H9 (cell line): ENCODE measurements around the gene HMGCS1. TPM values are rescaled to one million over a fixed set of nuclear protein-coding genes. Genes with fewer than 3 reads are reported as not detected.

Experiments used
- DNase-seq: peaks from one replicate; pipeline ENCODE4 v3.0.0-alpha.2; 2017
- H2AFZ ChIP-seq: one replicate; pipeline ENCODE4 v1.6.1; 2013; ENCODE audit warnings: mild to moderate bottlenecking, low read length, control low read depth, moderate library complexity
- H2AK5ac ChIP-seq: 2 replicates; pipeline ENCODE4 v1.6.1; 2013; ENCODE audit warnings: low read length, control low read depth, mixed read lengths; ENCODE audit not compliant: insufficient read length
- H2BK120ac ChIP-seq: one replicate; pipeline ENCODE4 v1.6.1; 2013; ENCODE audit warnings: low read depth, mild to moderate bottlenecking, low read length, control low read depth, inconsistent platforms; ENCODE audit not compliant: poor library complexity, severe bottlenecking
- H2BK12ac ChIP-seq: 2 replicates; pipeline ENCODE4 v1.6.1; 2013; ENCODE audit warnings: low read length, control low read depth, mixed read lengths, low read depth; ENCODE audit not compliant: insufficient read length
- H2BK15ac ChIP-seq: 2 replicates; pipeline ENCODE4 v1.6.1; 2013; ENCODE audit warnings: low read depth, low read length, control low read depth
- H2BK20ac ChIP-seq: one replicate; pipeline ENCODE4 v1.6.1; 2013; ENCODE audit warnings: low read depth, mild to moderate bottlenecking, low read length, control low read depth, inconsistent platforms; ENCODE audit not compliant: poor library complexity, severe bottlenecking
- H2BK5ac ChIP-seq: 2 replicates; pipeline ENCODE4 v1.6.1; 2013; ENCODE audit warnings: low read length, control low read depth, mixed read lengths; ENCODE audit not compliant: insufficient read length
- H3K14ac ChIP-seq: 2 replicates; pipeline ENCODE4 v1.6.1; 2013; ENCODE audit warnings: low read length, control low read depth; ENCODE audit not compliant: insufficient read depth
- H3K18ac ChIP-seq: 2 replicates; pipeline ENCODE4 v1.6.1; 2013; ENCODE audit warnings: low read depth, mild to moderate bottlenecking, mixed read lengths, low read length, control low read depth; ENCODE audit not compliant: insufficient read length
- H3K23ac ChIP-seq: 2 replicates; pipeline ENCODE4 v1.6.1; 2013; ENCODE audit warnings: low read length, control low read depth, mixed read lengths, low read depth; ENCODE audit not compliant: insufficient read length
- H3K23me2 ChIP-seq: 2 replicates; pipeline ENCODE4 v1.6.1; 2013; ENCODE audit warnings: low read depth, mild to moderate bottlenecking, mixed read lengths, low read length, control low read depth; ENCODE audit not compliant: insufficient read length, poor library complexity, severe bottlenecking
- H3K27ac ChIP-seq: 2 replicates; pipeline ENCODE4 v1.5.1; 2013; ENCODE audit warnings: low read length, control low read depth, mixed read lengths, low read depth; ENCODE audit not compliant: insufficient read length
- H3K27me3 ChIP-seq: 2 replicates; pipeline ENCODE4 v1.6.1; 2013; ENCODE audit warnings: low read length, control low read depth, inconsistent platforms; ENCODE audit not compliant: insufficient read depth
- H3K4ac ChIP-seq: 2 replicates; pipeline ENCODE4 v1.6.1; 2013; ENCODE audit warnings: low read depth, mild to moderate bottlenecking, control low read depth, inconsistent platforms, low read length, moderate library complexity
- H3K4me1 ChIP-seq: 2 replicates; pipeline ENCODE4 v1.6.1; 2013; ENCODE audit warnings: low read length, control low read depth, inconsistent platforms; ENCODE audit not compliant: insufficient read depth
- H3K4me2 ChIP-seq: 2 replicates; pipeline ENCODE4 v1.6.1; 2013; ENCODE audit warnings: low read length, control low read depth, mixed read lengths; ENCODE audit not compliant: insufficient read length, insufficient read depth
- H3K56ac ChIP-seq: 2 replicates; pipeline ENCODE4 v1.6.1; 2013; ENCODE audit warnings: low read depth, mild to moderate bottlenecking, mixed read lengths, low read length, control low read depth; ENCODE audit not compliant: insufficient read length
- H3K79me1 ChIP-seq: 2 replicates; pipeline ENCODE4 v1.6.1; 2013; ENCODE audit warnings: low read depth, mild to moderate bottlenecking, moderate library complexity, low read length, control low read depth, inconsistent platforms; ENCODE audit not compliant: insufficient read depth, poor library complexity, severe bottlenecking
- H3K79me2 ChIP-seq: 2 replicates; pipeline ENCODE4 v1.6.1; 2013; ENCODE audit warnings: low read length, control low read depth, inconsistent platforms; ENCODE audit not compliant: insufficient read depth
- H3K9ac ChIP-seq: 2 replicates; pipeline ENCODE4 v1.6.1; 2013; ENCODE audit warnings: low read length, control low read depth, mixed read lengths; ENCODE audit not compliant: insufficient read length; ENCODE audit errors: extremely low read depth
- H3K9me3 ChIP-seq: one replicate; pipeline ENCODE4 v1.6.1; 2013; ENCODE audit warnings: low read depth, low read length, inconsistent platforms; ENCODE audit not compliant: control insufficient read depth
- H3T11ph ChIP-seq: one replicate; pipeline ENCODE4 v1.6.1; 2013; ENCODE audit warnings: mild to moderate bottlenecking, low read length, control low read depth, inconsistent platforms
- H4K20me1 ChIP-seq: one replicate; pipeline ENCODE4 v1.6.1; 2013; ENCODE audit not compliant: control insufficient read depth, insufficient read length, insufficient read depth
- H4K5ac ChIP-seq: 2 replicates; pipeline ENCODE4 v1.6.1; 2013; ENCODE audit warnings: low read depth, mild to moderate bottlenecking, mixed read lengths, low read length, control low read depth; ENCODE audit not compliant: insufficient read length
- H4K8ac ChIP-seq: replicated peaks from 2 replicates; pipeline ENCODE4 v1.6.1; 2013; ENCODE audit warnings: low read length, control low read depth, mixed read lengths, low read depth; ENCODE audit not compliant: insufficient read length
- H4K91ac ChIP-seq: 2 replicates; pipeline ENCODE4 v1.6.1; 2013; ENCODE audit warnings: low read depth, mild to moderate bottlenecking, moderate library complexity, mixed read lengths, low read length, control low read depth; ENCODE audit not compliant: insufficient read length
- H3K27ac Mint-ChIP-seq, 3 experiments: 2 replicates in 2 of 3; 3 replicates in 1 of 3; pipeline ENCODE4 v1.8.0; 2020 to 2021; ENCODE audit warnings: mixed read lengths in 3 of 3, mild to moderate bottlenecking in 1 of 3, moderate library complexity in 1 of 3
- H3K27me3 Mint-ChIP-seq: 2 replicates; pipeline ENCODE4 v1.8.0; 2021; ENCODE audit warnings: low read depth, mild to moderate bottlenecking, moderate library complexity, mixed read lengths
- H3K36me3 Mint-ChIP-seq, 3 experiments: 2 replicates in 2 of 3; 3 replicates in 1 of 3; pipeline ENCODE4 v1.8.0; 2020 to 2021; ENCODE audit warnings: low read depth in 3 of 3, mixed read lengths in 3 of 3; ENCODE audit not compliant: insufficient read depth in 1 of 3
- H3K4me1 Mint-ChIP-seq, 2 experiments: 2 replicates each; pipeline ENCODE4 v1.8.0; 2020; ENCODE audit warnings: mixed read lengths in 2 of 2
- H3K4me3 Mint-ChIP-seq, 2 experiments: 2 replicates in 1 of 2; 3 replicates in 1 of 2; pipeline ENCODE4 v1.8.0; 2020 to 2021; ENCODE audit warnings: mild to moderate bottlenecking in 2 of 2, mixed read lengths in 2 of 2, moderate library complexity in 1 of 2
- H3K9me3 Mint-ChIP-seq, 2 experiments: 2 replicates in 1 of 2; 3 replicates in 1 of 2; pipeline ENCODE4 v1.8.0; 2020; ENCODE audit warnings: mild to moderate bottlenecking in 2 of 2, mixed read lengths in 2 of 2, moderate library complexity in 1 of 2
- WGBS: extraction: QIAGEN DNeasy Blood & Tissue Kit; methylation state at CpG from one replicate; pipeline ENCODE4 v1.1.7; 2013; ENCODE audit warnings: missing lambda C conversion rate, low lambda C conversion rate, mixed read lengths; ENCODE audit not compliant: insufficient read length; ENCODE audit errors: extremely low coverage; 5-methylcytosine and 5-hydroxymethylcytosine counted together
- total RNA-seq: library from RNA; stranded (reverse); gene quantifications from 2 replicates; pipeline ENCODE4 v1.2.1, GENCODE V29; 2021
- TF ChIP-seq, protein P1 (sequence below): fragments of 200-600 bp; sonication (generic); conservative IDR thresholded peaks from 3 replicates; pipeline ENCODE4 v1.8.0; 2021; ENCODE audit warnings: antibody characterized with exemption, mild to moderate bottlenecking

HMGCS1 gene
- total RNA-seq, 1 experiment from 2014 or later, result 147 TPM

DNA sequence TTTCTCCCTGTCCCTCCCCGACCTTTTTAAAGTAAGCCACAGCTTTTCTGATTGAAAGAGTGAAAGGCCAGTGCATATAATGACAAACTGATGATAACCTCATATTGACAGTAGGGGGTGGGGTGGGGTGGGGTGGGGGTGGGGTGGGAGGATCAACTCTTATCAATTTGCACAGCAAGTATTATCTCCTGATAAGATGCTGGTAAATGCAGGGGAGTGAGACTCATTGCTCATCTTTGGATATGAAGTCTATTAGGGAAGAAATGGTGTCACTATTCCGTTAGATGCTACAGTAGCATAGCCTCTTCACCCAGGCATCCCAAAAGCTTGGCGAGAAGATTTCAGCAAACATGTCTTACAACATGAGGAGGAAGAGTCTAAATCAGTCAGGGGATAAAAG, 38.9 kb upstream of the HMGCS1 start:
- Mint-ChIP-seq H3K36me3 (no peaks in the 10 kb centered on the region), H3K27me3 (peaks cover 5% of the 10 kb centered on the region; the same call in 1 of the 2 replicates), H3K9me3 (no peaks in the 10 kb centered on the region; a peak in 1 of 5 replicates), H3K4me3 (no peak overlapping the region), H3K4me1 (no peaks in the 10 kb centered on the region), H3K27ac (no peak overlapping the region)
- Histone ChIP-seq H2AFZ (no peak overlapping the region), H2BK120ac (no peak overlapping the region), H3T11ph (no peak overlapping the region), H3K23me2 (no peaks in the 10 kb centered on the region), H3K9me3 (no peaks in the 10 kb centered on the region), H2BK20ac (no peak overlapping the region), H4K5ac (no peak overlapping the region), H3K14ac (no peak overlapping the region), H3K4me2 (no peak overlapping the region), H4K8ac (no peak overlapping the region), H2BK5ac (no peak overlapping the region), H3K4ac (no peak overlapping the region), H3K27me3 (no peaks in the 10 kb centered on the region), H2AK5ac (no peak overlapping the region), H3K9ac (no peak overlapping the region), H3K23ac (no peak overlapping the region), H4K20me1 (no peaks in the 10 kb centered on the region), H3K79me1 (no peaks in the 10 kb centered on the region), H2BK12ac (no peak overlapping the region), H4K91ac (no peak overlapping the region), H3K56ac (no peak overlapping the region), H3K18ac (no peak overlapping the region), H3K27ac (no peak overlapping the region), H2BK15ac (no peak overlapping the region), H3K4me1 (no peaks in the 10 kb centered on the region), H3K79me2 (no peaks in the 10 kb centered on the region)
- WGBS, result no CpG with 5 or more reads among the region's 3 CpGs
- DNase-seq, result no peak
- TF ChIP-seq, protein P1, sequence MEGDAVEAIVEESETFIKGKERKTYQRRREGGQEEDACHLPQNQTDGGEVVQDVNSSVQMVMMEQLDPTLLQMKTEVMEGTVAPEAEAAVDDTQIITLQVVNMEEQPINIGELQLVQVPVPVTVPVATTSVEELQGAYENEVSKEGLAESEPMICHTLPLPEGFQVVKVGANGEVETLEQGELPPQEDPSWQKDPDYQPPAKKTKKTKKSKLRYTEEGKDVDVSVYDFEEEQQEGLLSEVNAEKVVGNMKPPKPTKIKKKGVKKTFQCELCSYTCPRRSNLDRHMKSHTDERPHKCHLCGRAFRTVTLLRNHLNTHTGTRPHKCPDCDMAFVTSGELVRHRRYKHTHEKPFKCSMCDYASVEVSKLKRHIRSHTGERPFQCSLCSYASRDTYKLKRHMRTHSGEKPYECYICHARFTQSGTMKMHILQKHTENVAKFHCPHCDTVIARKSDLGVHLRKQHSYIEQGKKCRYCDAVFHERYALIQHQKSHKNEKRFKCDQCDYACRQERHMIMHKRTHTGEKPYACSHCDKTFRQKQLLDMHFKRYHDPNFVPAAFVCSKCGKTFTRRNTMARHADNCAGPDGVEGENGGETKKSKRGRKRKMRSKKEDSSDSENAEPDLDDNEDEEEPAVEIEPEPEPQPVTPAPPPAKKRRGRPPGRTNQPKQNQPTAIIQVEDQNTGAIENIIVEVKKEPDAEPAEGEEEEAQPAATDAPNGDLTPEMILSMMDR, result no peak
